Lower leg skin (tissue), 3 donors: ENCODE data around the gene SOX13.

Experiments
- CTCF ChIP-seq, 3 donors: fragments of 450-650 bp; IDR thresholded peaks; one replicate each; pipeline ENCODE4 v1.5.1; 2016; ENCODE audit warnings: antibody characterized with exemption in 3 of 3, mild to moderate bottlenecking in 3 of 3, moderate library complexity in 2 of 3
- POLR2A ChIP-seq, 2 donors: fragments of 450-650 bp; IDR thresholded peaks; one replicate each; pipeline ENCODE4 v1.6.1; 2016 to 2017; ENCODE audit warnings: antibody characterized with exemption in 2 of 2, mild to moderate bottlenecking in 1 of 2, moderate library complexity in 1 of 2

DNA sequence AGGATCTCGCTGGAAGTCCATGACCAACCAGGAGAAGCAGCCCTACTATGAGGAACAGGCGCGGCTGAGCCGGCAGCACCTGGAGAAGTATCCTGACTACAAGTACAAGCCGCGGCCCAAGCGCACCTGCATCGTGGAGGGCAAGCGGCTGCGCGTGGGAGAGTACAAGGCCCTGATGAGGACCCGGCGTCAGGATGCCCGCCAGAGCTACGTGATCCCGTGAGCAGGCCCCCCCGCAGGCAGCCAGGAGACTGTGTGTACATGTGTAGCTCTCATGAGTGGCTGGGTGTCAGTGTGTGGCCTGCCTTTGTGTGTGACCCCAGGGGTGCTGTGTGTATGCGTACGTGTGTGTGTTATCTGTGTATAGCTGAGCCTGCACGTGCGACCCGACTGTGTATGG, 51.7 kb downstream of the SOX13 start:
- TF ChIP-seq POLR2A (IDR thresholded peaks at IDR 0.05) = no peak
- TF ChIP-seq CTCF (IDR thresholded peaks at IDR 0.05) = no peak
